Measurements from ENCODE around the gene BHMT.

BHMT gene

DNA sequence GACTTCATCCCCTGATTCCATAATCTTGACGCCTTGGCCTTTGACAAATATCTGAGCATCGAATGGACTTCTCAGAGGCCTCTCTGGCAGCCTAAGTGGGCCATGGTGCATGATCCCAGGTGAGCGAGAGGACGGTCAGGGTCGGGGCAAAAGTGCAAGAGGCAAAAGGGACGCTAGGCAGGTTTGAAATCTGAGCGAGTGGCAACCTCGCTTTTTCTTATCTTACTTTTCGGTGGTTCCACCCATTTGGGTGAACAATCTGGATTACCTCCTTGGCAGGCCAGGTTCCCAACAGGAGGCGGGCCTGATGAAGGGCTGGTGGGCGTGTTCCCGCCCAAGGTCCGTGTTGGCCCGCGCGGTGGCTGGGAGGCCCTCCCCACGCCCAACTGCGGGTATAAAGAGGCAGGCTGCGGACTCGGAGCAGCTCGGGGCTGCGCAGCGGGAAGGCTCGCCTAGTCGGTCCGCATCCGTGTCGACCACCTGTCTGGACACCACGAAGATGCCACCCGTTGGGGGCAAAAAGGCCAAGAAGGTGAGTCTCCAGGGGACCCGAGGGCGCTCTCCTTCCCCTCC is at the start of gene BHMT:
Gene BHMT, plus strand, starts transcription at position 423 of the 573 bp plus-strand sequence. Its CDS starts 77 bp downstream, at position 500.
- no peak for DNase-seq

DNA sequence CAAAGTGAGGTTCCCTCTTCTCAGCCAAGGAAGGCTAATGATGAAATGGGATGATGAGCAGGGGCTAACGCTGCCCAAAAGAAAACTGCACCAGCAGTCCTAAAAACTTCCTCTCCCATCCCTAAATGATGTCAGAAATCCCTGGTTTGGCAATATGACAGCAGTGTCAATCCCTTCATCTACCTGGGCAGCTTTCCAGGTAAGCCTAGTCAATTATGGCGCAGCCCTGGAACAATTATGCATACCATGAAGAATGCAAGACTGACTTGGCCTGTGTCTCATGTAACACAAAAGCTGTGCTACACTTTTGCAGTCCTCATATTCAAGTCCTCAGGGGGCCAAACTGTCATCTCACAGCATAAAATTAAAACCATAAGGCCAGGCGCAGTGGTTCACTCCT is 49.2 kb upstream of the BHMT start:
- no peak for DNase-seq

GRCh38 chr5:79069488-79070349 is 41.9 kb upstream of the BHMT start, which contains the start of the genes BHMT2 and DMGDH:
Gene BHMT2, plus strand, starts transcription at chr5:79069767. Its CDS starts 16 bp downstream, at chr5:79069783.
Gene DMGDH, minus strand, starts transcription at chr5:79069674. Its CDS starts 54 bp downstream, at chr5:79069620.
- no peak for DNase-seq

- no peak for DNase-seq
Measured at GRCh38 chr5:79070350-79070667, 41.3 kb upstream of the BHMT start.

DNA sequence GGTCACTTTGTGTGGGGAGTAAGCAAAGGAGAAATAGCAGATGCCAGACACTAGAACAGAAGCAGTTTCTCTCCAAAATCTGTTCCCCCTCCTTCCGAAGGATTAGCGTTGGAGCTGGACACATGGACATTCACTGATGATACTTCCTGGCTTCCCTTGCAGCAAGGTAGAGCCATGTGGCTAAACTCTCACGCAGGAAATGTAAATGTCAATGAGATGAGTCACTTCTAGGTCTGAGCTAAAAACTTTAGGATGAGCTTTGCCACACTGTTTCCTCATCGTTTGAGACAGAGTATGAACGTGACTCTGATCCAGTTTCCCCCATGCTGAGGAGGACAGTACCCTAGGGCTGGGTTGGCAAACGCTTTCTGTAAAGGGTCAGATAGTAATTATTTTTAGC is 37.0 kb upstream of the BHMT start:
- DNase-seq: no peak

DNA sequence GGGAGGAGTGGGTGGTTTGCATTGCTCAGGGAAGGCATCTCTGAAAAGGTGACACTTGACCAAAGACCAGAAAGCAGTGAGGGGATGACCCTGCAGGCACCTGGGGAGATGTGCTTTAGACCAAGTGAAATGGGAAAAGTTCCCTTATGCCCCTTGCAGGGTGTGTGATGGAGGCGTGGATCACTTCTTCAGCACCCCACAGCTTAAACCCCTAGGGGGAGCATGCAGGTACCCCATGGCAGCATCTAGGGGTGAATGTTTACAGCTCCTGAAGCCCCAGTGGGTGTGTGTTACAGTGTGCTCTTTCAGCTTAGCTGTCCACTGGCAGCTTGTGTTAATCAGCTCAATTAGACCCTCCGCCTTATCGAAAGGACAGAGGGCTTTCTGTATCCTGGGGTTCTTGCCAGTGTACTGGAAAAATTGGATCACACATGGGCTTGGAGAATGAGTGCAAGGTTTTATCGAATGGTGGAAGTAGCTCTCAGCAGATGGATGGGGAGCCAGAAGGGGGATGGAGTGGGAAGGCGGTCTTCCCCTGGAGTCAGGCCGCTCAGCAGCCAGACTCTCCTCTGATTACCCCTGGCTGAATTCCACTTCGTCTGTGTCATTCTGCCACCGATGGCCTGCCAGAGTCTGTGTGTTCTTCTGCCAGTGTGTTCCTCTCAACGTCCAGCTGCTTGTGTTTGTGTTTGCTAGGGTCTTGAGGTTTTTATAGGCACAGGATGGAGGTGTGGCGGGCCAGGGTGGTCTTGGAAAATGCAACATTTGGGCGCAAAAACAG is 35.8 kb upstream of the BHMT start:
- DNase-seq: no peak

- DNase-seq: no peak
Measured at GRCh38 chr5:79076819-79077218, 34.8 kb upstream of the BHMT start.

DNA sequence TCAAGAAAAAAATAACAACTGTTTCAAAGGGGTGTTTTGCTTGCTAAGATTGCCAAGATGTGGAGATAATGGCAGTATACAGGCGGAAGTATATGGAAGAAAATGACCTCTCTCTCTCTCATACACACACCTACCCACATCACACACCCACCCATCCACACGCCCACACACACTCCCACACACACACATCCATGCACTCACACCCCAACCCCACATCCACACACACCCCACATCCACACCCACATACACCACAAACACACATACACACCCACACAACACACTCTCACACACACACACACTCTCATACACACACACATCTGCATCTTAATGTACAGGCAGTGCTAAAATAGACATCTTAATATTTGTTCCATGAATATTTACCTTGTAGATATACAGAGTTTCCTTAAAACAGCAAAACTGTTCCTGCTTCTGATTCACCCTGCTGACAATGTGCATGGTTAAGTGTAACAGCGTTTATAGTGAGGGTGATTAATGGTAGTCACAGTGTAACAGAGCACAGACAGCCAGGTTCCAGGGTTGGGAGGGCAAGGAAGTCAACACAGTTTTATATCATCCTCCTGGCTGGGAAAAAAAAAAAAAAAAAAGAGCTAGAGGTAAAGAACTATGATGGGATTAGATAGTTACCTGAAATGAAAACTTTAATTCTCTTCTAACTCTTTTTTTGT is 33.8 kb upstream of the BHMT start:
- DNase-seq: no peak

GRCh38 chr5:79080804-79081203 is 30.8 kb upstream of the BHMT start:
- DNase-seq: no peak

DNA sequence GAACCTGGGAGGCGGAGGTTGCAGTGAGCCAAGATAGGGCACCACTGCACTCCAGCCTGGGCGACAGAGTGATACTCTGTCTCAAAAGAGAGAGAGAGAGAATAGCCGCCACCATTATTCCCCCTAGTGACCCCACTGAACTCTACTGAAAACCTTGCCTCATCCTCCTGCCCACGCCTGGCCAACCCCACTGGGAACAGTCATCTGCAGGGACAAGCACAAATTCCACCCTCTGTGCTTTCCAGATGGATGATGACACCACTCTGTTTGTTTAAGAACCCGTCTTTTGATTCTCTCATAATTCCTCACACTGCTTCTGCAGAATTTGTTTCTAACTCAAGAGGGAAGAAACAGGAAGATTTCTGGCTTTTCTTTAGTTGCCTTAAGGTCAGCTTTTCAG is 29.8 kb upstream of the BHMT start:
- DNase-seq: no peak

GRCh38 chr5:79086116-79086515 is 25.5 kb upstream of the BHMT start:
- no peak for DNase-seq

DNA sequence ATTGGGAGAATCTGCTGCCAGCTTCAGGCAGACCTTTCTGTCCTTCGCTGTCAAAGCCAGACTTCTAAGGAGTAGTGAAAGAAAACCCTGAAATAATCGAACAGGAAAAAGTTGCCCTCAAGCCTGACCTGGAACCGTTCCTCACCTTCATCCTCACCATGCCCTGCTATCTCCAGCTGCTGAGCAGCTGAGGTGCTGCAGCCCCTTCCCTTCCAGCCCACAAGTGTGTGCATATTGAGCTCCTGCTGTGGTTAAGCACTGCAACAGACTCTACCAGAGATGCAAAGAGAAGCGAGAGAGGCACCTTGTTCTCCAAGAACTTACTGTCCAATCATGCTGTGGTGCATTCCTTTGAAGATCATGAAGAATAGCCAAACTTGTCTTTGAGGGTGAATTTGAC is 23.1 kb upstream of the BHMT start:
- DNase-seq: no peak

DNA sequence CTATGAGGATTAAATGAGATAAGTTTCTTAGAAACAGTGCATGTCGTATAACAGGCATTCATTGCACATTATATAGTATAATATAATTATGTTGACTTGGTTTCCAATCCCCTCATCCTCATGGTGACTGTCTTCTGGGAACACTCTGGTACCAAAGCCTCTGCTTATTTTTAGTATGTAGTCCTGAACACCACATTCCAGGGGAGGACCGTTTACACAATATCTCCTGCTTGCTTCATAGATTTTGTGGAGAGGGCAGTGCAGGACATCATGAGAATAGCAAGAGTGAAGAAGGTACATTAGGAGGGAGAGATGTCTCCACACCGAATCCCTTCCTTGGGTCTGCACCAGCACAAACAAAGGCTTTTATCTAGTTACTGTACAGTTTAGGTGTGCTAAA is 20.5 kb upstream of the BHMT start:
- no peak for DNase-seq

GRCh38 chr5:79093762-79094161 is 17.8 kb upstream of the BHMT start:
- no peak for DNase-seq

- DNase-seq: no peak
Measured at GRCh38 chr5:79105868-79106267, 5.7 kb upstream of the BHMT start.

DNA sequence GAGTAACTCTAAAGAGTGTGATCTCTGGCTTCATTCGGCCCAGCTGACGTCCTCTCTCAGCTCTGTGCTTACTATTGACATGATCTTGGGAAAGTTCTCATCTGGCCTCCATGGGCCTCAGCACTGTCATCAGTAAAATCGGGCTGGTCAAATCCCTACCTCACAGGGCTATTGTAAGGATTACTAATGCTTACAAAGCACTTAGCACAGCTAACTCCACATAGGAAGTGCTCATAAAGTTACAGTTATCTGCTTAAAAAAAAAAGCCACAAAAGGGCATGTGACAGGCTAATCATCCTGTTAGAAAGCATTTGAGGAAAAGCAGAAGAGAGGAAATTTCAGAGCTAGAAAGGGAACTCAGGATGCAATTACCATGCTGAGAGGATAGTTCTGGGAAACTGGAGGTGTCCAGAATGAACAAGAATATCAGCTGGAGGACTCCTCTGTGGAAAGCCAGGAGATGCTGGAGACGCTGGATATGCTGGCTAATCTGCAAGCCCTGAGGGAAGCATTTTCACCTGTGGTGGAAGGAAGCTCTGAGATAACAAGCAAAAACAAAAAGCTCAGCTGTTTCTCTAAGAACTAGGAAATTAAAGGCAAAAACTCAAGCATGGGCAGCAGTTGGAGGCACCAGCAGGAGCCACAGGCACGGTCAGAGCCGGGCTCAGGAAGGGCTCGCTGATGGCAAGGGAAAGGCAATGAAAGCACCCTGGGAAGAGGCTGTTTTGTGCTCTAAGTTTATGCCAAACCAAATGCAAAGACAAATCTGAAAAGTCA is 4.4 kb upstream of the BHMT start:
- no peak for DNase-seq

GRCh38 chr5:79108086-79108485 is 3.5 kb upstream of the BHMT start:
- no peak for DNase-seq

GRCh38 chr5:79108792-79109191 is 2.8 kb upstream of the BHMT start:
- DNase-seq: no peak

- no peak for DNase-seq
Measured at GRCh38 chr5:79109527-79110492, 1.8 kb upstream of the BHMT start.

DNA sequence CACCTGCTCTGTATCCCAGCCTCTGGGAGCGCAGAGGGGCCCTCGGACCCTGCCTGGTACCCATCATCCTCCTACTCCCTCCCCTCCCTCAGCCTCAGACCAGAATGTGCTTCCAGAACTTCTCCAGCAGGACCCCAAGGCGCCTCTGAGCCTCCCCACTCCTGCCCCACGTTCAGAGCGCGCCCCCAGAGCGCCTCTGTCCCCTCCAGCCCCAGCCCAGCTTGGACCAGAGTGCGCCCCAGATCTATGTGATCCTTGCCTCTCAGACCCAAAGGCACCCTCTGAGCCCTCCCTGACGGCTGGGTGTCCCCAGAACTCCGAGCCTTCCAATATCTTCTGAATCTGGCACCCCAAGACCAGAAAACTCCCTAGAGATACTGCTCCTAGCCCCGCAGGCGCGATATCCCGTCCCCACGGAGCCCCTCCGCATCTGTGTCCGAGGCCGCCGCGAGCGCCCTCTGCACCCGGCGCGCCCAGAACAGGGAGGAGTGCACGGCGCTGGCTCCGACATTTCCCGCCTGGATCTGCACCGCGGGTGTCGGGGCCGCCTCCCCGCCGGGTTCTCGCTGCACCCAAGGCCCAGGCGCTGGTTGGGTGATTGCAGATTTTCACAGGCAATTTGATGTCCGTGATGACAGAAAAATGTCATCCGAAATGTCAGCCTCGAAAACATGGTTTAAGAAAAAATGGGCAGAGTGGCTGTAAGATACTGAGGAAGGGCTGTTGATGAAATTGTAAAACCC is 522 bp downstream of the BHMT start:
- no peak for DNase-seq

DNA sequence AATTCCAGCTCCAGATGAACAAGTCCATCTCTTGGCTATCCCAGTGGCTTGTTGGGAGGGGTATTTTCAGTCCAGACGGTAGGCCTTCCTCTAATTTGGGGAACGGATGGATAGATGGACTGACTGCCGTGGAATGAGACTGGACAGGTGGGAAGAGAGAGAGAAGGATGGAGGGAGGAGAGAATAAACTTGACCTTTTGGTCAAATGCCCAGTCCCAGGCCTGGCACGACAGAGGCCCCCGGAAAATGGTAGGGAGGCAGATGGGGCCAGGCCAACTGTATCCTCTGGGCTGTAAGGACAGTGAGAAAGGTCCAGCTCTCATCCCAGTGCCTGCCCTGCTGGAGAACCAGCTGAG is 1.1 kb downstream of the BHMT start:
- DNase-seq: no peak

Measured in SIG-M5 (cell line).